ENCODE results near the gene SLC25A4.

Gene SLC25A4

GRCh38 chr4:185113340-185113739 lies 29.7 kb upstream of the SLC25A4 start:
- H3K4me3 ChIP-seq (ENCODE audit: low read depth, low read length): no peak overlapping the region
- POLR2A ChIA-PET: no interaction called here

GRCh38 chr4:185115827-185116232 lies 27.2 kb upstream of the SLC25A4 start:
- ChIA-PET CTCF (interaction anchor here (1.0 to 1.4 kb wide), 2 partner anchors 19 to 20 kb away, joined by 3 read pairs; no protein-coding TSS in a partner anchor), POLR2A (interaction anchor here (0.5 kb wide), 1 partner anchor 20 kb away, joined by 3 read pairs; no protein-coding TSS in a partner anchor)
- Histone ChIP-seq H3K4me3 (ENCODE audit: low read depth, low read length) (no peak overlapping the region), H3K4me1 (ENCODE audit: control insufficient read depth, insufficient read depth, low read length) (no peaks in the 10 kb centered on the region; the same call in none of the 2 replicates), H3K27ac (ENCODE audit: extremely low read depth, low read depth, low read length) (no peak overlapping the region), H3K9me3 (ENCODE audit: control insufficient read depth, insufficient read depth, low read depth, low read length) (no peaks in the 10 kb centered on the region), H3K36me3 (ENCODE audit: control insufficient read depth in 2 of 2, insufficient read depth in 1 of 2, low read length in 2 of 2) (no peaks in the 10 kb centered on the region)
- TF ChIP-seq ZNF16 (tag by site-specific recombination; IDR thresholded peaks at IDR 0.05; ENCODE audit: low read depth) (no peak), ZNF366 (tag by site-specific recombination; conservative IDR thresholded peaks at IDR 0.05) (0 out of 2 replicates have a peak, but pooled peaks have one; percentile 19), ZIC2 (tag by site-specific recombination; IDR thresholded peaks at IDR 0.05) (0 out of 2 replicates have a peak, but pooled peaks have one; percentile 26), IKZF3 (tag by site-specific recombination; IDR thresholded peaks at IDR 0.05) (0 out of 2 replicates have a peak, but pooled peaks have one; percentile 13), ZFP37 (tag by site-specific recombination; IDR thresholded peaks at IDR 0.05) (no peak), ZNF830 (tag by site-specific recombination; IDR thresholded peaks at IDR 0.05; ENCODE audit: low read depth) (no peak), TRIM28 (IDR thresholded peaks at IDR 0.05; ENCODE audit: borderline replicate concordance, low read length) (peak; percentile 71; the same call in 1 of the 2 replicates), ZSCAN30 (tag by site-specific recombination; IDR thresholded peaks at IDR 0.05) (peak; percentile 35; the same call in 1 of the 2 replicates), PRDM10 (tag by site-specific recombination; IDR thresholded peaks at IDR 0.05) (peak; percentile 56), ZNF600 (tag by site-specific recombination; IDR thresholded peaks at IDR 0.05) (peak; percentile 17; the same call in 1 of the 2 replicates), ZEB2 (tag by site-specific recombination; IDR thresholded peaks at IDR 0.05) (no peak), ZBTB44 (tag by site-specific recombination; IDR thresholded peaks at IDR 0.05) (peak; percentile 57; the same call in 1 of the 2 replicates), ZNF561 (tag by site-specific recombination; IDR thresholded peaks at IDR 0.05; ENCODE audit: borderline replicate concordance) (peak; percentile 59; the same call in 1 of the 2 replicates)
- TF ChIP-seq, protein P1, sequence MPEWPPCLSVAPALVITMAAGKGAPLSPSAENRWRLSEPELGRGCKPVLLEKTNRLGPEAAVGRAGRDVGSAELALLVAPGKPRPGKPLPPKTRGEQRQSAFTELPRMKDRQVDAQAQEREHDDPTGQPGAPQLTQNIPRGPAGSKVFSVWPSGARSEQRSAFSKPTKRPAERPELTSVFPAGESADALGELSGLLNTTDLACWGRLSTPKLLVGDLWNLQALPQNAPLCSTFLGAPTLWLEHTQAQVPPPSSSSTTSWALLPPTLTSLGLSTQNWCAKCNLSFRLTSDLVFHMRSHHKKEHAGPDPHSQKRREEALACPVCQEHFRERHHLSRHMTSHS (tag by site-specific recombination; IDR thresholded peaks at IDR 0.05): no peak

More at GRCh38 chr4:185113340-185113739, 29.7 kb upstream of the SLC25A4 start:
- TF ChIP-seq, protein P2, sequence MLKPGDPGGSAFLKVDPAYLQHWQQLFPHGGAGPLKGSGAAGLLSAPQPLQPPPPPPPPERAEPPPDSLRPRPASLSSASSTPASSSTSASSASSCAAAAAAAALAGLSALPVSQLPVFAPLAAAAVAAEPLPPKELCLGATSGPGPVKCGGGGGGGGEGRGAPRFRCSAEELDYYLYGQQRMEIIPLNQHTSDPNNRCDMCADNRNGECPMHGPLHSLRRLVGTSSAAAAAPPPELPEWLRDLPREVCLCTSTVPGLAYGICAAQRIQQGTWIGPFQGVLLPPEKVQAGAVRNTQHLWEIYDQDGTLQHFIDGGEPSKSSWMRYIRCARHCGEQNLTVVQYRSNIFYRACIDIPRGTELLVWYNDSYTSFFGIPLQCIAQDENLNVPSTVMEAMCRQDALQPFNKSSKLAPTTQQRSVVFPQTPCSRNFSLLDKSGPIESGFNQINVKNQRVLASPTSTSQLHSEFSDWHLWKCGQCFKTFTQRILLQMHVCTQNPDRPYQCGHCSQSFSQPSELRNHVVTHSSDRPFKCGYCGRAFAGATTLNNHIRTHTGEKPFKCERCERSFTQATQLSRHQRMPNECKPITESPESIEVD (tag by site-specific recombination; IDR thresholded peaks at IDR 0.05): no peak
- TF ChIP-seq ZNF558 (tag by site-specific recombination; IDR thresholded peaks at IDR 0.05) (no peak), ZNF426 (tag by site-specific recombination; IDR thresholded peaks at IDR 0.05) (no peak), ZNF843 (tag by site-specific recombination; IDR thresholded peaks at IDR 0.05) (no peak), ZNF416 (tag by site-specific recombination; IDR thresholded peaks at IDR 0.05) (no peak), ZBTB8A (tag by site-specific recombination; IDR thresholded peaks at IDR 0.05) (no peak), ZNF776 (tag by site-specific recombination; IDR thresholded peaks at IDR 0.05; ENCODE audit: borderline replicate concordance) (no peak), ZNF112 (tag by site-specific recombination; IDR thresholded peaks at IDR 0.05) (no peak), ZNF184 (tag by site-specific recombination; IDR thresholded peaks at IDR 0.05) (no peak), ZNF2 (tag by site-specific recombination; IDR thresholded peaks at IDR 0.05) (no peak), ZNF138 (tag by site-specific recombination; IDR thresholded peaks at IDR 0.05; ENCODE audit: borderline replicate concordance) (no peak)
- TF ChIP-seq, protein P3, sequence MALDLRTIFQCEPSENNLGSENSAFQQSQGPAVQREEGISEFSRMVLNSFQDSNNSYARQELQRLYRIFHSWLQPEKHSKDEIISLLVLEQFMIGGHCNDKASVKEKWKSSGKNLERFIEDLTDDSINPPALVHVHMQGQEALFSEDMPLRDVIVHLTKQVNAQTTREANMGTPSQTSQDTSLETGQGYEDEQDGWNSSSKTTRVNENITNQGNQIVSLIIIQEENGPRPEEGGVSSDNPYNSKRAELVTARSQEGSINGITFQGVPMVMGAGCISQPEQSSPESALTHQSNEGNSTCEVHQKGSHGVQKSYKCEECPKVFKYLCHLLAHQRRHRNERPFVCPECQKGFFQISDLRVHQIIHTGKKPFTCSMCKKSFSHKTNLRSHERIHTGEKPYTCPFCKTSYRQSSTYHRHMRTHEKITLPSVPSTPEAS (tag by site-specific recombination; IDR thresholded peaks at IDR 0.05): no peak
- TF ChIP-seq, protein P4, sequence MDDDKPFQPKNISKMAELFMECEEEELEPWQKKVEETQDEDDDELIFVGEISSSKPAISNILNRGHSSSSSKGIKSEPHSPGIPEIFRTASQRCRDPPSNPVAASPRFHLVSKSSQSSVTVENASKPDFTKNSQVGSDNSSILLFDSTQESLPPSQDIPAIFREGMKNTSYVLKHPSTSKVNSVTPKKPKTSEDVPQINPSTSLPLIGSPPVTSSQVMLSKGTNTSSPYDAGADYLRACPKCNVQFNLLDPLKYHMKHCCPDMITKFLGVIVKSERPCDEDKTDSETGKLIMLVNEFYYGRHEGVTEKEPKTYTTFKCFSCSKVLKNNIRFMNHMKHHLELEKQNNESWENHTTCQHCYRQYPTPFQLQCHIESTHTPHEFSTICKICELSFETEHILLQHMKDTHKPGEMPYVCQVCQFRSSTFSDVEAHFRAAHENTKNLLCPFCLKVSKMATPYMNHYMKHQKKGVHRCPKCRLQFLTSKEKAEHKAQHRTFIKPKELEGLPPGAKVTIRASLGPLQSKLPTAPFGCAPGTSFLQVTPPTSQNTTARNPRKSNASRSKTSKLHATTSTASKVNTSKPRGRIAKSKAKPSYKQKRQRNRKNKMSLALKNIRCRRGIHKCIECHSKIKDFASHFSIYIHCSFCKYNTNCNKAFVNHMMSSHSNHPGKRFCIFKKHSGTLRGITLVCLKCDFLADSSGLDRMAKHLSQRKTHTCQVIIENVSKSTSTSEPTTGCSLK (tag by site-specific recombination; IDR thresholded peaks at IDR 0.05): no peak
- H3K9me3 ChIP-seq (ENCODE audit: control insufficient read depth, insufficient read depth, low read depth, low read length): no peaks in the 10 kb centered on the region
- CTCF ChIA-PET: interaction anchor here (0.6 to 1.7 kb wide), 3 partner anchors 17 to 193 kb away, joined by 3 to 4 read pairs (median 4); no protein-coding TSS in a partner anchor
- H3K4me1 ChIP-seq (ENCODE audit: control insufficient read depth, insufficient read depth, low read length): no peaks in the 10 kb centered on the region; the same call in none of the 2 replicates
- no peak overlapping the region for H3K27ac ChIP-seq (ENCODE audit: extremely low read depth, low read depth, low read length)
- no peaks in the 10 kb centered on the region for H3K36me3 ChIP-seq (ENCODE audit: control insufficient read depth in 2 of 2, insufficient read depth in 1 of 2, low read length in 2 of 2)
